GM18951 (cell line): ENCODE results near the gene WRAP53.

Source experiments
- POLR2A ChIP-seq: IDR thresholded peaks from 4 replicates; pipeline ENCODE4 v1.6.1; 2011; ENCODE audit warnings: mild to moderate bottlenecking; ENCODE audit not compliant: insufficient read length, insufficient read depth; ENCODE audit errors: extremely low read depth
- in situ Hi-C: fragments of 300-500 bp; cut with MboI; formaldehyde crosslinking; loops from one replicate; pipeline ENCODE4 v1.12.0; 2022; ENCODE audit warnings: low sequenced_read_pairs, mixed read lengths, inconsistent platforms; ENCODE audit not compliant: unreplicated experiment

The WRAP53 gene

GRCh38 chr17:7727886-7728285 lies 39.6 kb downstream of the WRAP53 start:
- in situ Hi-C loops: no loop called here

DNA sequence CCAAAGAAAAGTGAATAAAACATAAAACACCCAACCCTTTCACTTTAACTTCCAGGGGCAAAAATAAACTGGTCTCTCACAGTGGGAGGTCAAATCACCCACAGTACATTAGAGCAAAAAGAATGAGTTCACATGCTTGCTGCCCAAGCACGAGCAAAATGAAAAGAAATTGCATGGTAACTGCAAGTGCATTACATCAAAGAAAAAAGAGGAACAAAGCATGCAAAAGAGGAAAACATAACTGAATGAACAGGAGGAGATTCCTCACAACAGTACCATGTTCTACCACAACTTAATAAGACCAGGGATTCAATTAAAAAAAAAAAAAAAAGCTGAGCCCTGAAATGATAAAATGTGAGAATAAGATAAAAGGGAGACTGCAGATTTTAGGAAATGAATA lies 41.5 kb downstream of the WRAP53 start:
- in situ Hi-C loops: no loop called here
- no peak for TF ChIP-seq POLR2A

More at GRCh38 chr17:7727886-7728285, 39.6 kb downstream of the WRAP53 start:
- no peak for TF ChIP-seq POLR2A

GRCh38 chr17:7732981-7733539 lies 44.8 kb downstream of the WRAP53 start:
- in situ Hi-C loops: no loop called here
- no peak for TF ChIP-seq POLR2A

DNA sequence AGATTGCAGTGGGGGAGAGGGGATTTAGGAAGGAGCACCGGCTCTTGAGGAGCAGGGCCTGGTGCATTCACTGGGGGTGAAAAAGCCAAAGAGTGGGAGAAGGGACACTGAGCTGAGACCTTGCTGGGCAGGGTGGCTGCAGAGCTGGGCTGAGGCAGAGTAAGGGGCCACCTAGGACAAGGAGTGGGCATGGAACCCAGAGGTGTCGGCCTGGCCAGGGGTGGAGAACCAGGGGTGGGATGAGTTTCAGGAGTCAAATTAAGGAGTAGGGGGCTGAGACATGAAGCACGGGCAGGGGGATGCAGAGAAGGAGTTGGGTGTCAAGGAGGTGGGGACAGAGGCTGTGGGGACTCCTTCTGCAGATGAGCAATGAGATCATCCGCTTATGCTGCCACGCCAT lies 49.3 kb downstream of the WRAP53 start:
- no peak for TF ChIP-seq POLR2A
- in situ Hi-C loops: no loop called here

DNA sequence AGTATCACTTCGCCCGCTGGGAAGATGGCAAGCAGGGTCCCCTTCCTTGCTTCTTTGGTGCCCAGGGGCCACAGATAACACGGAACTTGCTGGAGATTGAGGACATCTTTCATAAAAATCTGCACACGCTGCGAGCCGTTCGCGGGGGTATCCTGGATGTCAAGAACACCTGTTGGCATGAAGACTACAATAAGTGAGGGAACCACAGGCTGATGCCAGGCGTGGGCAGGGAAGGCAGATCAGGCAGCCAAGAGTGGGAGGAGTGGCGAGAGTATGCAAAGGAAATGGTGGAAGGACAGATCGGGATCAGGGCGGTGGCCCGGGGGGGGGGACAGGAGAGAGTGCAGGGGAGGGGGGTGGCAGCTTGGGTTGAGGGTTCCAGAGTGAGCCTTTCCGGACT lies 51.5 kb downstream of the WRAP53 start:
- TF ChIP-seq POLR2A: no peak
- in situ Hi-C loops: no loop called here

DNA sequence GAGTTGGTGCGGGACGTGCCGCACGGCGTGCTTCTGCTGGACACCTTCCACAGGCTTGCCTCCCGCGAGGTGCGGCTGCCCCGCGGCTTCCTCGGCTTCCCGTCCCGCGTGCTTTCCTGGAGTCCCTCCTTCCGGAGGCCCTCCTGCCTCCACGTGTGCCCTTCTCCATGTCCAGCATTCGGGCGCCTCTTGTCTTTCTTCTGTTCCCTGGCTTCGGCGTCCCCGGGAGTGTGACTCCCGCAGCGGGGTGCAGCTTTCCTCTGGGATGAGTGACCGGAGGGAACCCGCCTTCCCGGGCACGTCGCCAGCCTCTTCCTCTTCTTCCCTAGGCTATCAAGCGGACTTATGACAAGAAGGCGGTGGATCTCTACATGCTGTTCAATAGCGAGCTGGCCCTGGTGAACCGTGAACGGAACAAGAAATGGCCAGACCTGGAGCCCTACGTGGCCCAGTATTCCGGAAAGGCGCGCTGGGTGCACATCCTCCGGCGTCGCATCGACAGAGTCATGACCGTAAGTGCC lies 52.3 kb downstream of the WRAP53 start:
- in situ Hi-C loops: no loop called here

GRCh38 chr17:7742729-7743128 lies 54.5 kb downstream of the WRAP53 start:
- no peak for TF ChIP-seq POLR2A
- in situ Hi-C loops: no loop called here

More for the DNA sequence above, 52.3 kb downstream of the WRAP53 start:
- TF ChIP-seq POLR2A: no peak

DNA sequence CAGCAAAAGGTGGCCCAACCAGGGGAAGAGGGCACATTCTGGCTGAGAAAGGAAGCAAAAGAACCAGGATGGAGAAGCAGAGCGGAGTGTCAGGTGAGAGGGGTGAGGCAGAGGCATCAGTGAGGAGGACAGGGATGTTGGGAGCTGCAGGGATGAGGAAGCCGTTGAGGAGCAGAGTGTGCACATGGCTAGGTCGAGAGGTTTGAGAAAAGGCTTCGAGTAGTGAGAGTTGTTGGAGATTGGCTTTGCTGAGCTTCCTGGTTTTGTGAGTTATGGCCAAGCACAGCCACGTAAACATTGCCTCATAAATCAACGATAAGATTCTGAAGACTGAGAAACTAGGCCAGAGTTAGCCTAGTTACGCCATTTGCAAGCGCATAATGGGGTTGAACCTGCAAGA lies 56.1 kb downstream of the WRAP53 start:
- in situ Hi-C loops: no loop called here
- no peak for TF ChIP-seq POLR2A

- no peak for TF ChIP-seq POLR2A
- in situ Hi-C loops: no loop called here
These were observed 57.6 kb downstream of the WRAP53 start for GRCh38 chr17:7745748-7746470.

GRCh38 chr17:7747635-7748071 lies 59.4 kb downstream of the WRAP53 start:
- in situ Hi-C loops: no loop called here
- TF ChIP-seq POLR2A: no peak

DNA sequence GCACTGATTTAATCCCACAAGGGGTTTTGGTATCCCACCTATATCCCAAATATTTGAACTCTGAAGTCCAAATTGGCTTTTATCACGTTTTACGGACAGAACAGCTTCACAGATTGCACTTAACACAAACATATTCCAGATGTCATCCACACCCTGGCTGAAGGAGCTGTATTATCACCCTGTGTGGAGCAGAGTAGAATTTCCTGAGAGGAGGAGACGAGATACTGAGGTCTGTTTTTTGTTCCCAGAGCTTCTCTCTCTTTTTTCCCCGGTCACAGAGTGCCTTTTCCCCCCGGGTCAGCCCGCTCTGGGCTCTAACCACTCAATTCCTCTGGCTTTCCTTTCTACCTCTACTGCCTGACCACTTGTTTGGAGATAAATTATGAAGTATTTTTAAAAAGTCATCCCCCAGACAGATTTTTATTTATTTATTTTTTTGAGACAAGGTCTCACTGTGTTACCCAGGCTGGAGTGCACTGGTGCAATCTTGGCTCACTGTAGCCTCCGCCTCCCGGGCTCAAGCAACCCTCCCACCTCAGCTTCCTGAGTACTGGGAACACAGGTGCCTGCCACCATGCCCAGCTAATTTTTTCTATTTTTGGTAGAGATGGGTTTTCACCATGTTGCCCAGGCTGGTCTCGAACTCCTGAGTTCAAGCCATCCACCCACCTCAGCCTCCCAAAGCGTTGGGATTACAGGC lies 59.9 kb downstream of the WRAP53 start:
- no peak for TF ChIP-seq POLR2A
- in situ Hi-C loops: no loop called here

- in situ Hi-C loops: no loop called here
- no peak for TF ChIP-seq POLR2A
These were observed 62.1 kb downstream of the WRAP53 start for GRCh38 chr17:7750321-7750821.
